ENCODE data around the gene METTL9.
"Not testable (repeated sequence)": the region's sequence is repeated elsewhere in the genome, so short reads cannot be mapped to it uniquely, and the experiment has no call there.

- TF ChIP-seq, protein P1, sequence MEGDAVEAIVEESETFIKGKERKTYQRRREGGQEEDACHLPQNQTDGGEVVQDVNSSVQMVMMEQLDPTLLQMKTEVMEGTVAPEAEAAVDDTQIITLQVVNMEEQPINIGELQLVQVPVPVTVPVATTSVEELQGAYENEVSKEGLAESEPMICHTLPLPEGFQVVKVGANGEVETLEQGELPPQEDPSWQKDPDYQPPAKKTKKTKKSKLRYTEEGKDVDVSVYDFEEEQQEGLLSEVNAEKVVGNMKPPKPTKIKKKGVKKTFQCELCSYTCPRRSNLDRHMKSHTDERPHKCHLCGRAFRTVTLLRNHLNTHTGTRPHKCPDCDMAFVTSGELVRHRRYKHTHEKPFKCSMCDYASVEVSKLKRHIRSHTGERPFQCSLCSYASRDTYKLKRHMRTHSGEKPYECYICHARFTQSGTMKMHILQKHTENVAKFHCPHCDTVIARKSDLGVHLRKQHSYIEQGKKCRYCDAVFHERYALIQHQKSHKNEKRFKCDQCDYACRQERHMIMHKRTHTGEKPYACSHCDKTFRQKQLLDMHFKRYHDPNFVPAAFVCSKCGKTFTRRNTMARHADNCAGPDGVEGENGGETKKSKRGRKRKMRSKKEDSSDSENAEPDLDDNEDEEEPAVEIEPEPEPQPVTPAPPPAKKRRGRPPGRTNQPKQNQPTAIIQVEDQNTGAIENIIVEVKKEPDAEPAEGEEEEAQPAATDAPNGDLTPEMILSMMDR (IDR thresholded peaks at IDR 0.05): not testable (repeated sequence)
- not testable (repeated sequence) for TF ChIP-seq POLR2A (IDR thresholded peaks at IDR 0.05)
Measured at GRCh38 chr16:21556651-21557241, 42.6 kb upstream of the METTL9 start.
